ENCODE measurements around the gene TTC31. TPM values are rescaled to one million over a fixed set of nuclear protein-coding genes. Genes with fewer than 3 reads are reported as not detected.
"Not testable (repeated sequence)": the region's sequence is repeated elsewhere in the genome, so short reads cannot be mapped to it uniquely, and the experiment has no call there.

The TTC31 gene
- total RNA-seq, 4 donors from 2014 or later, result 20.4 to 45.5 (median 27.4) TPM

- DNase-seq (ENCODE audit: low spot score in 2 of 2), result no peak
- TF ChIP-seq POLR2A (IDR thresholded peaks at IDR 0.05), result no peak
- no peak for TF ChIP-seq EP300 (IDR thresholded peaks at IDR 0.05)
- TF ChIP-seq, protein P1, sequence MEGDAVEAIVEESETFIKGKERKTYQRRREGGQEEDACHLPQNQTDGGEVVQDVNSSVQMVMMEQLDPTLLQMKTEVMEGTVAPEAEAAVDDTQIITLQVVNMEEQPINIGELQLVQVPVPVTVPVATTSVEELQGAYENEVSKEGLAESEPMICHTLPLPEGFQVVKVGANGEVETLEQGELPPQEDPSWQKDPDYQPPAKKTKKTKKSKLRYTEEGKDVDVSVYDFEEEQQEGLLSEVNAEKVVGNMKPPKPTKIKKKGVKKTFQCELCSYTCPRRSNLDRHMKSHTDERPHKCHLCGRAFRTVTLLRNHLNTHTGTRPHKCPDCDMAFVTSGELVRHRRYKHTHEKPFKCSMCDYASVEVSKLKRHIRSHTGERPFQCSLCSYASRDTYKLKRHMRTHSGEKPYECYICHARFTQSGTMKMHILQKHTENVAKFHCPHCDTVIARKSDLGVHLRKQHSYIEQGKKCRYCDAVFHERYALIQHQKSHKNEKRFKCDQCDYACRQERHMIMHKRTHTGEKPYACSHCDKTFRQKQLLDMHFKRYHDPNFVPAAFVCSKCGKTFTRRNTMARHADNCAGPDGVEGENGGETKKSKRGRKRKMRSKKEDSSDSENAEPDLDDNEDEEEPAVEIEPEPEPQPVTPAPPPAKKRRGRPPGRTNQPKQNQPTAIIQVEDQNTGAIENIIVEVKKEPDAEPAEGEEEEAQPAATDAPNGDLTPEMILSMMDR (IDR thresholded peaks at IDR 0.05), result no peak
- no peak for TF ChIP-seq POLR2AphosphoS5 (IDR thresholded peaks at IDR 0.05)
- Histone ChIP-seq H3K9me3 (no peaks in the 10 kb centered on the region), H3K4me1 (peaks cover 39% of the 10 kb centered on the region), H3K36me3 (peaks cover 22% of the 10 kb centered on the region), H3K4me3 (no peak overlapping the region), H3K27ac (no peak overlapping the region), H3K27me3 (no peaks in the 10 kb centered on the region)
- 93% methylated on average over 18 of the region's 27 CpGs for WGBS
Measured at GRCh38 chr2:74461187-74462053, 21.5 kb upstream of the TTC31 start.

GRCh38 chr2:74462054-74462785, 20.7 kb upstream of the TTC31 start:
- Histone ChIP-seq H3K27ac (no peak overlapping the region), H3K4me1 (peaks cover 31% of the 10 kb centered on the region), H3K27me3 (no peaks in the 10 kb centered on the region), H3K36me3 (peaks cover 22% of the 10 kb centered on the region), H3K4me3 (no peak overlapping the region), H3K9me3 (no peaks in the 10 kb centered on the region)
- TF ChIP-seq, protein P1 (IDR thresholded peaks at IDR 0.05), result no peak
- no peak for TF ChIP-seq POLR2AphosphoS5 (IDR thresholded peaks at IDR 0.05)
- no peak for DNase-seq (ENCODE audit: low spot score in 2 of 2)
- 84% methylated on average over 16 of the region's 20 CpGs for WGBS

- Histone ChIP-seq H3K4me3 (no peak overlapping the region), H3K27me3 (no peaks in the 10 kb centered on the region), H3K4me1 (peaks cover 30% of the 10 kb centered on the region), H3K36me3 (peaks cover 22% of the 10 kb centered on the region), H3K9me3 (no peaks in the 10 kb centered on the region), H3K27ac (no peak overlapping the region)
- TF ChIP-seq POLR2A (IDR thresholded peaks at IDR 0.05) (no peak), EP300 (IDR thresholded peaks at IDR 0.05) (no peak), POLR2AphosphoS5 (IDR thresholded peaks at IDR 0.05) (no peak)
- TF ChIP-seq, protein P1 (IDR thresholded peaks at IDR 0.05), result no peak
- DNase-seq (ENCODE audit: low spot score in 2 of 2), result no peak
- 87% methylated on average over 4 of the region's 4 CpGs for WGBS
Measured at GRCh38 chr2:74462786-74463105, 20.1 kb upstream of the TTC31 start.

GRCh38 chr2:74464406-74464805, 18.5 kb upstream of the TTC31 start:
- DNase-seq (ENCODE audit: low spot score in 2 of 2), result no peak
- H3K27me3 ChIP-seq, result no peaks in the 10 kb centered on the region
- peaks cover 20% of the 10 kb centered on the region for H3K4me1 ChIP-seq
- peak overlapping the region; percentile 90 for H3K4me3 ChIP-seq
- H3K27ac ChIP-seq, result peak overlapping the region; percentile 81
- no peaks in the 10 kb centered on the region for H3K9me3 ChIP-seq
- 0% methylated on average over 2 of the region's 13 CpGs for WGBS
- TF ChIP-seq, protein P1 (IDR thresholded peaks at IDR 0.05), result no peak
- TF ChIP-seq POLR2AphosphoS5 (IDR thresholded peaks at IDR 0.05), result no peak
- TF ChIP-seq EP300 (IDR thresholded peaks at IDR 0.05), result no peak
- TF ChIP-seq POLR2A (IDR thresholded peaks at IDR 0.05), result no peak
- peaks cover 22% of the 10 kb centered on the region for H3K36me3 ChIP-seq

DNA sequence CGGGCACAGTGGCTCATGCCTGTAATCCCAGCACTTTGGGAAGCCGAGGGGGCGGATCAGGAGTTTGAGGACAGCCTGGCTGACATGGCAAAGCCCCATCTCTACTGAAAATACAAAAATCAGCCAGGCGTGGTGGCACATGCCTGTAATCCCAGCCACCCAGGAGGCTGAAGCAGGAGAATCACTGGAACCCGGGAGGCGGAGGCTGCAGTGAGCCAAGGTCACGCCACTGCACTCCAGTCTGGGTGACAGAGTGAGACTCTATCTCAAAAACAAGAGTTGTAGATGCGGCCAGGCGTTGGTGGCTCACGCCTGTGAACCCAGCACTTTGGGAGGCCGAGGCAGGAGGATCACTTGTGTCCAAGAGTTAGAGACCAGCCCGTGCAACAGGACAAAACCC, 12.1 kb upstream of the TTC31 start:
- 94% methylated on average over 12 of the region's 12 CpGs for WGBS
- H3K27ac ChIP-seq; H3K9me3 ChIP-seq; H3K27me3 ChIP-seq; H3K4me3 ChIP-seq; DNase-seq (ENCODE audit: low spot score in 2 of 2): not testable (repeated sequence)
- H3K36me3 ChIP-seq, result peaks cover 13% of the 10 kb centered on the region
- peaks cover 24% of the 10 kb centered on the region for H3K4me1 ChIP-seq

Measured in suprapubic skin (tissue), 4 donors.